Stimulated activated CD8-positive, alpha-beta memory T cell treated with anti-CD3 and anti-CD28 coated beads, Interleukin-12 subunit alpha, Interleukin-12 subunit beta, amount 100 ng/mL, for 4 hours (primary cell): ENCODE data around the gene MORC4.
"Not testable (repeated sequence)": the region's sequence is repeated elsewhere in the genome, so short reads cannot be mapped to it uniquely, and the experiment has no call there.

Experiments used
- DNase-seq: peaks from one replicate; pipeline ENCODE4 v3.0.0-alpha.2; 2020; ENCODE audit warnings: low read depth

Gene MORC4

DNA sequence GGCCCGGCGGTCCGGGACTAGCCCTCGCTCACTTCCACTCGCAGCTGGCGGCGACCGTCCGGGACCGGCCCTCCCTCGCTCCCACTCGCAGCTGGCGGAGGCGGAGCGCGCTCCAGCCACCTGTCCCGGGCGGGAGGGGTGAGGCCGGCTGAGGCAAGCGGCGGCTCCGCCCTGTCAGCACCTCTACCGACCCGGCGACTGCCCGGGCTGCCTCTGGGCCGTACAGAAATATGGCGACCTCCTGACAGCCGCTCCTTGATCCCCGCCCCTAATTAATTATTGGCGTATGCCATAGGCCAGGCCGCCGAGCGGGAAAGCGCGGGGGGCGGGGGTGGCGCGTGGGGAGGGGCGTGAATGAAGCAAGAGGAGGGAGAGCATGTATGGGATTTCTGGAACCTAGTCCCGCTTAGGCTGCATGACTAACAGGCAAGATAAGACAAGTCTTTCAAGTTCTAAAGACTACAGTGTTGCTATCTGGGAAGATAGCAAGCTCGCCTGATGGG is at the start of gene MORC4:
TSS of gene MORC4 (minus strand) at position 200 of the 503 bp plus-strand sequence. CDS start 243 bp downstream, outside the sequence.
- peak; percentile 47 for DNase-seq

DNA sequence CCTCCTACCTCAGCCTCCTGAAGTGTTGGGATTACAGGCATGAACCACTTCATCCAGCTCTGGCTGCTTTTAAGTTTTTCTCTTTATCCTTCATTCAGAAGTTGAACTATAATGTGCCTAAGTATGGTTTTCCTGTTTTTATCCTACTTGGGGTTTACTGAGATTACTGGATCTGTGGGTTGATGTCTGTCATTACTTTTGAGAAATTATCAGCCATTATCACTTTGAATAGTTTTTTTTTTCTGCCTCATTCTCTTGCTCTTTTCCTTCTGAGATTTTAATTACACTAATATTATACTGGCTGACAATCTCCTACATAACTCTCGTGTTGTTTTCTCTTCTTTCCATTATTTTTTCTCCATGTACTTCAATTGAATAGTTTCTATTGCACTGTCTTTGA is 47.6 kb upstream of the MORC4 start:
- no peak for DNase-seq

DNA sequence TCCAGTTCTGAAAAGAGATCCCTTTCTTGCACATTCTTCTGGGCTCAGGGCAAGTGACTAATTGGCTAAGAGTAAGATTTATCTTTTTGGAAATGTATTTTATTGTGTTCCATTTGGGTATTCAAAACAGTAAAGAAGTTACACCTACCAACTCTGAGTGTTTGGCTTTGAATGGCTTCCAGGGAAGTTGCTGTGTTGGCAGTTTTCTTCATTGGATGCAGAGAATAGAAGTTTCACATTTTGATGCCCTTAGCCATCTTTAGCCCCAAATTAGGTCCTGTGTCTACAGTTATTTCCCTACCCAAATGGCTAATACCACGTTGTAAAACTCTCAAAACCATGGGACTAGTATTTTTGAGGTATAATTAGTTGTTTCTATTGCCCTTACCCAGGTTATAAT is 29.7 kb upstream of the MORC4 start:
- DNase-seq = no peak

GRCh38 chrX:107025545-107025944 is 25.5 kb upstream of the MORC4 start:
- no peak for DNase-seq

- DNase-seq = no peak
Measured at GRCh38 chrX:107014936-107015335, 14.9 kb upstream of the MORC4 start.

DNA sequence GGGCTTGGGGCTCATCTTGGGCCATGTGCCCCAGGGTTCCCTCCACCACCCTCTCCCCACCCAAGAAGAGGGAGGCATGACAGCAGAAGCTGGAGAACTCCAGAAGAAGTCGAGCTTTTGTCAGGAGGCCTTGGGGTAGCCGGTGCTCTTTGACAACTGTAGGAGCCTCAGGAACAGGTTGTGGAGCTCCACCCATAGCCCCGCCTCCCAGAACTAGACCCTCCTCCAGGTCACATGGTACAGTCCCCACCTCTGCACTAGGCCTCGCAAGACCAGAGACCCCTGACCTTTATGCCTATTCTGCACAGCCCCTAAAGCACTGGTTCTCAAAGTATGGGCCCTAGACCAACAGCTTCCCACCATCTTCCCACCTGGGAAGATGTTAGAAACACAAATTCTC is 8.0 kb upstream of the MORC4 start:
- DNase-seq = no peak

- DNase-seq = peak; percentile 4
Measured at GRCh38 chrX:106999002-106999975, 723 bp downstream of the MORC4 start.

DNA sequence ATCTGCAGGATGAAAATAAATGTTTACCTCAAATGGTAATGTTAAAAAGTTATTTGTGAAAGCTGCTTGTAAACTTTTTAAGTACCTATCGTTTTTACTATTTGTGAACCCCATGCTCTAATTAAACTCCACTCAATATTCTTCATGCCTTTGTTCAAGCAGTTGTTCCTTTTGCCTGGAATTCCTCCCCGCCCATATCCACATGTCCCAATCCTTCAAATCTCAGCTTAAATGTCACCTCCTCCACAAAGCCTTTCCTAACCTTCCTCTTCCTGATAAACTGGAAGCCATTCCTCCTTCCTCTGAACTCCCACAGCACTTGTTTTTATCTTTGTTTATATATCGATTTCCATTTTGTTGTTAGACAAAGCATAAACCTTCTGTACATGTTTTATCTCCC is 2.4 kb downstream of the MORC4 start:
- no peak for DNase-seq

DNA sequence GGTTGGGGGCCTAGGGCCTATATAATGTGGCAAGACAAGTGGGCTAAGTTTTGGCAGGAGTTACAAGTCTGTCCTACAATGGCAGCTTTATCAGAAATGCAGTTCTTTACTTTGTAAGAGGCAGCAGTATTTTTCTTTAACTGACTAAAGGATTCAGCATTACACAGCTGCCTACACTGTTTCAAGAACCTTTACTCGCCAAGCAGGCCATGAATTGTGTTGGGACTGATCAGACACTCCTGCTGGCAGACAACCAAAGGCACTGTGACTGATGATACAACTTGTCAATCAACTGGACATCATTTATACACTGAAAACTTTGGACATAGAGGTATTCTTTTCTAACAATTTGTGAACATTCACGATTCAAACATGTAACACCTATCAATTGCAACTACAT is 4.3 kb downstream of the MORC4 start:
- DNase-seq = no peak

DNA sequence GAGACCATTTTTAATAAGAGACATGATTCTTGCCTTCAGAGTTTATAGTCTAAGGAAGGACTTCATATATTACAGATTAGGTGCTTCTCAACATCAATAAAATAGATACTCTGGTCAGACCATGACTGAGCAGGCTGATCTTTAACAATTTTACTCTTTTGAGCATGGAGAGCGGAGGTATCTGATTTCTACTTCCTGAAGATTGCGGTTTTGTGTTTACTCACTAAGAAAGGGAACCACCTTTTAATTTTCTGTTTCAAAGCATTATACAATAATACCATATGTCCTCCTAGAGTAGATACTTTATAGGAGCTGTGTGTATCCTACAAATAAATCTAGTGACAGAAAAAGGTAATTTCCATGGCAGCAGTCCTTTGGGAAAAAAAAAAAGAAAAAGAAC is 12.5 kb downstream of the MORC4 start:
- DNase-seq = no peak

DNA sequence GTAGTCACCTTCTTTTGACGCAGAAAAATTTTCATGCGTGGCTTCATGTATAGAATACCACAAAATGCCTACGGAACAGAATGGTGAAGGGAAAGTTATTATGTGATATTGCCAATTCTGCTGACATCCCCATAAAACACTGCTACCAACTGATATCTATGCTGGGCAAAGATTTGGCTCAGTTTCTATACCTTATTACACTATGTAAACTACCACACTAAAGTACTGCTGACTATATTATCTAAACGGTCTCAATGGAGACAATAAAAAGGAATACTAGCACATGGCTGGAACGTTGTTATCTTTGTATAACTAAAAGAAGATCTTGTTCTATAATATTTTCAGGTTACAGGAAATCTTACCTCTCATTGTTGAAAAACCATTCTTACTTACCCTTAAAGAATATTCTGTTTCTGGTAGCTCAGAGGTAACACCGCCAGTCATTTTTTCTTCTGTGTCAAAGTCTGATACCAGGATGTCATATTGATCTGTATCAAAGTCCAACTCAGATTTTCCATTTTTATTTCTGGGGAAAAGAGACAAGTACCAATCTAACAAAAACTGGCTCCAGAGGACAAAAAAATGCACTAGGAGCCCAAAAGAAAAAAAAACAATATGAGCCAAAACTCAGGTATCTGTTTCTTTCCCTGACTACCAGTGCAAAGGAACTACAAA is 18.9 kb downstream of the MORC4 start:
- DNase-seq = no peak

GRCh38 chrX:106976416-106976815 is 23.6 kb downstream of the MORC4 start:
- no peak for DNase-seq

GRCh38 chrX:106973433-106974149 is 26.4 kb downstream of the MORC4 start:
- DNase-seq = no peak

DNA sequence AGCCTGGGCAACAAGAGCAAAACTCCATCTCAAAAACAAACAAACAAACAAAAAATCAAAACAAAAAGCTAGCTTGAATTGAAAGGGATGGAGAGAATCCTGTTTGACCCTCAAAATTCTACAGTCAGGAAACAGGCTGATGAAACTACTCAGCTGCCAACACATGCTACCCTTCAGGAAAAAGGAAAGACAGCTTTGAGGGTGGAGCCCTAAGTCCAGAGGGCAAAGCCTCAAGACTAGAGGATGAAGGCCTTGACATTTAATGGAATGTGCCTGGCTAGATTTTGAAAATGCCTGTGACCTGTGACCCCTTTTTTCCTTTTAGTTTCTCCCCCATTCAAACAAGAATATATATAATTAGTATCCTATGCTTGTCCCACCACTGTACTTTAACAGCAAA is 27.1 kb downstream of the MORC4 start:
- DNase-seq = no peak

DNA sequence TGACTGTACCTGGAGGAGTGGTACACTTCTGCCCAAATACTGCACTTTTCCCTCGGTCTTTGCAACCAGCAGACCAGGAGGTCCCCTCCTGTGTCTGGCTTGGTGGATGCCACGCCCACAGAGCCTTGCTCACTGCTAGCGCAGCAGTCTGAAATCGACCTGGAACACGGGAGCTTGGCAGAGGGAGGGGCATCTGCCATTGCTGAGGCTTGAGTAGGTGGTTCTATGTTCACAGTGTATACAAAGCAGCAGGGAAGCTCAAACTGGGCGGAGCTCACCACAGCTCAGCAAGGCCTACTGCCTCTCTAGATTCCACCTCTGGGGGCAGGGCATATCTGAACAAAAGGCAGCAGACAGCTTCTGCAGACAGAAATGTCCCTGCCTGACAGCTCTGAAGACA is 33.5 kb downstream of the MORC4 start:
- DNase-seq = not testable (repeated sequence)

DNA sequence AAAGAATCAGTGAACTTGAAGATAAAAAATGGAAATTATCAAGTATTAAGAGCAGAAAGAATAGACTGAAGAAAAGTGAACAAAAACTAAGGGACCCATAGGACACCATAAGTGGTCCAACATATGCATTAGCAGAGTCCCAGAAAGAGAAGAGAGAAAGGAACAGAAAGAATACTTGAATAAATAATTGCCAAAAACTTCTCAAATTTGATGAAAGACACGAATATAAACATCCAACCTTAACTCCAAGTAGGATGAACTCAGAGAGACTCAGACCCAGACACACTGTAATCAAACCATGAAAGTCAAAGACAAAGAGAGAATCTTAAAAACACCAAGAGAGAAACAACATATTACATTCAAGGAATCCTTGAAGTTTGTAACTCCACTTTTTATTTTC is 35.7 kb downstream of the MORC4 start:
- DNase-seq = no peak

DNA sequence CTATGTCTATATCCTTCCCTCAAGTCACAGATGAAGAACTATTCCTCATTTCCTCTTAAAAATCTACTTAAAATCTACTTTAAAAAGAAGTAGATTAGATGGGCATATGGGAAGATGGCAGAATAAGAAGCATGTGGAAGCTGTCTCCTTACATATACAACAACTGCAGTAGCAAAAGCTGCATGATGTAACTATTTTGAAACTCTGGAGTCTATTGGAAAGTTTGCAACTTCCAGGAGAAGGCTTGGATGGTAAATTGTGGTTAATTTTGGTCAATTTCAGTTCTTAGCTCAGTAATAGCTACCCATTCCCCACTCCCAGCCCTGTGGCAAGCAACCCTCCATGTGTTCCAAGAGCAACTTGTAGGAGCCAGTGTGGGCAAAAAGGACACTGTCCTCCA is 36.9 kb downstream of the MORC4 start:
- DNase-seq = no peak

- DNase-seq = no peak
Measured at GRCh38 chrX:106959901-106960300, 40.1 kb downstream of the MORC4 start.

GRCh38 chrX:106957856-106958255 is 42.2 kb downstream of the MORC4 start:
- DNase-seq = no peak

DNA sequence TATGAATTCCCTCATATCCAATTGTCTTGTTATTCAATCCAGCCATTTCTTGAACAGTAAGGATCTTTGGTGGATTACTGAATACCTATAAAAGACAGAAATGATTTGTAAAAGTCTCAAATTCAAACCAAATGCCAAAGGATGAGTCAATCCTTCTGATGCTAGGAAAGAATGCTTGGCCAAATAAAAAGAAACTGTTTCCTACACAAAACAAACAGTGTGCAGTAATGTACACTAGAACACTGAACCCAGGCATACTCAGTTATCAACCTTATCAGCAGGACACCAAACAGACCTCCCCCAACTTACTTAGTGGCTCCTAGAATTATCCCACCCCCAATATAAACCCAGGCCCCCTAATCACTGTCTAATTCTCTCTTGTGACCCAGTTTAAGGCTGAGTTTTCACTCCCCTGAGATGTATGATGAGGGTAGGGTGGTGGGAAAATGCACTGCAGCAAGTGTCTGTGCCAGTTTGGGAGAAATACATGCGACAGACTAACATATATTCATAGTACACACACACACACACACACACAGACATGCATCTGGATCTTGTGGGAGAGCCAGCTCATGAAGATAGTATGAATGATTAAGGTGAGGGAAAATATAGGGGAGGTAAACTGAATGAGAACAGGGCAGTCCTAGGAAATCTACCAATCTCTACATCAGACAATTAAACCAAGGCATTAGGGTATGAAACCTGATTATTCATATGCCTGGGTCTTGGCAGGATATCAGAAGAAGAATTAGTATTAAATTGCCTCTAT is 44.8 kb downstream of the MORC4 start:
- no peak for DNase-seq

DNA sequence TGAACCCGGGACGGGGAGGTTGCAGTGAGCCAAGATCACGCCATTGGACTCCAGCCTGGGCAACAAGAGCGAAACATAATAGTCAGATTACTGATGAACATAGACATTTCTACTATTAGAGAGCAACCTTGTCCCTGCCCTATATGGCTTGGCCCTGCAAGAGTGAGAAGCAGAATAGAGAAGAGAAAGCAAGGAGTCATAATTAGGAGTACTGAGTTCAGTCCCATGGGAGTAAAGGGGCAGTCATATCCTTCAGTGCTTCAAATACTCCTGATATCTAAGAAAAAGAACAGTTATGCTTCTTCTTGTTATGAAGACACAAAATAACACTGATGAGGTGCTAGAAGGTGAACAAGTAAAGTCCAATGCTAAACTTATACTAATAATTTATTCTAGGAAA is 46.0 kb downstream of the MORC4 start:
- no peak for DNase-seq

- no peak for DNase-seq
Measured at GRCh38 chrX:106952988-106953387, 47.0 kb downstream of the MORC4 start.
